ENCODE results near the gene CASS4.

CASS4 gene

GRCh38 chr20:56443654-56444540 is 31.8 kb downstream of the CASS4 start:
- DNase-seq (ENCODE audit: low read depth in 4 of 4, low spot score in 1 of 4): no peak

- DNase-seq (ENCODE audit: low read depth in 4 of 4, low spot score in 1 of 4): no peak
These were observed 33.1 kb downstream of the CASS4 start for GRCh38 chr20:56445130-56445529.

GRCh38 chr20:56445540-56445939 is 33.5 kb downstream of the CASS4 start:
- DNase-seq (ENCODE audit: low read depth in 4 of 4, low spot score in 1 of 4): no peak

- no peak for DNase-seq (ENCODE audit: low read depth in 4 of 4, low spot score in 1 of 4)
These were observed 35.2 kb downstream of the CASS4 start for GRCh38 chr20:56447227-56447626.

- DNase-seq (ENCODE audit: low read depth in 4 of 4, low spot score in 1 of 4): no peak
These were observed 37.4 kb downstream of the CASS4 start for GRCh38 chr20:56449459-56449858.

- no peak for DNase-seq (ENCODE audit: low read depth in 4 of 4, low spot score in 1 of 4)
These were observed 39.2 kb downstream of the CASS4 start for GRCh38 chr20:56451056-56451765.

- DNase-seq (ENCODE audit: low read depth in 4 of 4, low spot score in 1 of 4): no peak
These were observed 41.3 kb downstream of the CASS4 start for GRCh38 chr20:56453352-56453751.

- DNase-seq (ENCODE audit: low read depth in 4 of 4, low spot score in 1 of 4): no peak
These were observed 42.7 kb downstream of the CASS4 start for GRCh38 chr20:56454754-56455153.

- no peak for DNase-seq (ENCODE audit: low read depth in 4 of 4, low spot score in 1 of 4)
These were observed 46.3 kb downstream of the CASS4 start for GRCh38 chr20:56458206-56458821.

- no peak for DNase-seq (ENCODE audit: low read depth in 4 of 4, low spot score in 1 of 4)
These were observed 48.4 kb downstream of the CASS4 start for GRCh38 chr20:56460459-56460858.

- no peak for DNase-seq (ENCODE audit: low read depth in 4 of 4, low spot score in 1 of 4)
These were observed 49.5 kb downstream of the CASS4 start for GRCh38 chr20:56461576-56461975.

- DNase-seq (ENCODE audit: low read depth in 4 of 4, low spot score in 1 of 4): no peak
These were observed 51.4 kb downstream of the CASS4 start for GRCh38 chr20:56463428-56463827.

GRCh38 chr20:56465997-56466396 is 53.9 kb downstream of the CASS4 start:
- DNase-seq (ENCODE audit: low read depth in 4 of 4, low spot score in 1 of 4): no peak

GRCh38 chr20:56467968-56468315 is 55.9 kb downstream of the CASS4 start:
- no peak for DNase-seq (ENCODE audit: low read depth in 4 of 4, low spot score in 1 of 4)

GRCh38 chr20:56468316-56469076 is 56.4 kb downstream of the CASS4 start, which contains the start of gene RTF2:
TSS of gene RTF2 (plus strand) at chr20:56468627. CDS start at chr20:56468698, 71 bp downstream.
- peak; percentile 90 to 94 (median 91) for DNase-seq (ENCODE audit: low read depth in 4 of 4, low spot score in 1 of 4)

GRCh38 chr20:56469077-56469449 is 57.0 kb downstream of the CASS4 start:
- no peak for DNase-seq (ENCODE audit: low read depth in 4 of 4, low spot score in 1 of 4)

- DNase-seq (ENCODE audit: low read depth in 4 of 4, low spot score in 1 of 4): no peak
These were observed 71.9 kb downstream of the CASS4 start for GRCh38 chr20:56483970-56484369.

- no peak for DNase-seq (ENCODE audit: low read depth in 4 of 4, low spot score in 1 of 4)
These were observed 75.2 kb downstream of the CASS4 start for GRCh38 chr20:56487216-56487615.

- no peak for DNase-seq (ENCODE audit: low read depth in 4 of 4, low spot score in 1 of 4)
These were observed 76.5 kb downstream of the CASS4 start for GRCh38 chr20:56488566-56488965.

- no peak for DNase-seq (ENCODE audit: low read depth in 4 of 4, low spot score in 1 of 4)
These were observed 89.1 kb downstream of the CASS4 start for GRCh38 chr20:56501116-56501515.

- DNase-seq (ENCODE audit: low read depth in 4 of 4, low spot score in 1 of 4): no peak
These were observed 91.9 kb downstream of the CASS4 start for GRCh38 chr20:56503916-56504315.
